Esophagus squamous epithelium (tissue), 5 donors: ENCODE measurements around the gene JMJD6. TPM values are rescaled to one million over a fixed set of nuclear protein-coding genes. Genes with fewer than 3 reads are reported as not detected.
"Not testable (repeated sequence)": the region's sequence is repeated elsewhere in the genome, so short reads cannot be mapped to it uniquely, and the experiment has no call there.

Experiments used
- DNase-seq: peaks from one replicate; lab custom pipeline; 2025; lab: John Stamatoyannopoulos, UW
- H3K27ac ChIP-seq, 4 donors: fragments of 200-600 bp; sonication (generic); one replicate each; pipeline ENCODE4 v1.5.1; 2016 to 2019; ENCODE audit warnings: mild to moderate bottlenecking in 1 of 4
- H3K27me3 ChIP-seq, 4 donors: fragments of 200-600 bp; sonication (generic); 1 replicate in 3 of 4; 2 replicates in 1 of 4; pipeline versions ENCODE4 v1.5.1 to v1.6.0; 2017 to 2021; ENCODE audit warnings: antibody characterized with exemption in 1 of 4
- H3K36me3 ChIP-seq, 3 donors: fragments of 200-600 bp; sonication (generic); one replicate each; pipeline ENCODE4 v1.5.1; 2016 to 2019
- H3K4me1 ChIP-seq, 3 donors: fragments of 200-600 bp; sonication (generic); one replicate each; pipeline ENCODE4 v1.5.1; 2017 to 2019
- H3K4me3 ChIP-seq, 4 donors: fragments of 200-600 bp; sonication (generic); 1 replicate in 3 of 4; 2 replicates in 1 of 4; pipeline ENCODE4 v1.5.1; 2016 to 2019; ENCODE audit warnings: mild to moderate bottlenecking in 2 of 4, moderate library complexity in 1 of 4
- H3K9me3 ChIP-seq, 3 donors: fragments of 200-600 bp; sonication (generic); one replicate each; pipeline ENCODE4 v1.5.1; 2016 to 2019
- POLR2A ChIP-seq, 4 donors: fragments of 450-650 bp; IDR thresholded peaks; one replicate each; pipeline ENCODE4 v1.6.1; 2017; ENCODE audit warnings: antibody characterized with exemption in 4 of 4, mild to moderate bottlenecking in 4 of 4, moderate library complexity in 3 of 4
- WGBS, 2 donors: methylation state at CpG; one replicate each; pipeline ENCODE4 v1.1.5; 2018; 5-methylcytosine and 5-hydroxymethylcytosine counted together
- intact Hi-C: fragments of 100-400 bp; cut with DNase I; formaldehyde crosslinking; loops from one replicate; pipeline ENCODE4 v1.15.0; 2022
- total RNA-seq, 4 donors: library from RNA; depleted of rRNA; stranded (reverse); fragments of >200 nt; gene quantifications; one replicate each; pipeline ENCODE4 v1.1.0, GENCODE V29; 2016
- TF ChIP-seq, protein P1 (sequence below), 6 experiments: fragments of 450-650 bp in 4 of 6; fragments of 200-600 bp in 2 of 6; sonication (generic) in 2 of 6; IDR thresholded peaks; one replicate each; pipeline ENCODE4 v1.5.1; 2016 to 2019; ENCODE audit warnings: antibody characterized with exemption in 6 of 6, mild to moderate bottlenecking in 4 of 6, moderate library complexity in 4 of 6
- donor health status: DM: yes; HTN: yes; CAD: no.

Gene JMJD6
- total RNA-seq, 4 donors from 2014 or later: 13.0 to 17.2 (median 16.7) TPM

DNA sequence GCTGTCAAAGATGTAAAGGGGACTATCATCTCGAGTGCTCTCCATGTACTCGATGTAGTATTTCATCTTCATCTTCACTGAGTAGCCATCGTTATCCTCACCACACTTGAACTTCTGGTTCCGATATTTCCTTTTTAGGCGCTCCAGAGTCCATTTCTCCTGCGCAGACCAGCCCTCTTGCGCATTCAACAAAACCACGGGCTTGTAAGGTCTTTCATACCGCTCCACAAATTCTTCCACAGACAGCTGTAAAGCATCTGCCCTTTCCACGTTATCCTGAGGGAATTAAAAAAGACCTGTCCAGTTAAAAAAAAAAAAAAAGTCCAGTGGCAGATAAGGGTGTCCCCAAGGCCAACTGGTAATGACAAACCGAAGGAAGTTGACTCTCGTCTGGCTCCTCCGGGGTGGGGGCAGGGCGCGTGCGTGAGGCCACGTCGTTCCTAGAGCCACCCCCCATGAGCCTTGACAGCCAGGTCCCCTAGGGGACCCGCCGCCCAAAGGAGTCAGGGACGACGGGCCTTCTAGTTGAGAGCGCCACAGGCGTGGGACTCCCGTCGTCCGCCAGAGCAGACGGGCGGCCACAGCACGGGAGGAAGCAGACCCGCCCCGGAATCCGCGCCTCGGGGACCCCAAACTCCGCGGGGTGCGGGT lies 701 bp downstream of the JMJD6 start:
- Histone ChIP-seq H3K4me3 (peak overlapping the region; percentile 74 to 94 (median 92)), H3K9me3 (no peaks in the 10 kb centered on the region), H3K4me1 (peaks cover 22 to 84% (median 33%) of the 10 kb centered on the region in 3 donors), H3K36me3 (peaks cover 14 to 60% (median 29%) of the 10 kb centered on the region in 3 donors), H3K27ac (peak overlapping the region; percentile 97 to 100 (median 100)), H3K27me3 (no peaks in the 10 kb centered on the region)
- DNase-seq: no peak
- peak in 1 of 4 donors; percentile 14 for TF ChIP-seq POLR2A (IDR thresholded peaks at IDR 0.05)
- TF ChIP-seq, protein P1, sequence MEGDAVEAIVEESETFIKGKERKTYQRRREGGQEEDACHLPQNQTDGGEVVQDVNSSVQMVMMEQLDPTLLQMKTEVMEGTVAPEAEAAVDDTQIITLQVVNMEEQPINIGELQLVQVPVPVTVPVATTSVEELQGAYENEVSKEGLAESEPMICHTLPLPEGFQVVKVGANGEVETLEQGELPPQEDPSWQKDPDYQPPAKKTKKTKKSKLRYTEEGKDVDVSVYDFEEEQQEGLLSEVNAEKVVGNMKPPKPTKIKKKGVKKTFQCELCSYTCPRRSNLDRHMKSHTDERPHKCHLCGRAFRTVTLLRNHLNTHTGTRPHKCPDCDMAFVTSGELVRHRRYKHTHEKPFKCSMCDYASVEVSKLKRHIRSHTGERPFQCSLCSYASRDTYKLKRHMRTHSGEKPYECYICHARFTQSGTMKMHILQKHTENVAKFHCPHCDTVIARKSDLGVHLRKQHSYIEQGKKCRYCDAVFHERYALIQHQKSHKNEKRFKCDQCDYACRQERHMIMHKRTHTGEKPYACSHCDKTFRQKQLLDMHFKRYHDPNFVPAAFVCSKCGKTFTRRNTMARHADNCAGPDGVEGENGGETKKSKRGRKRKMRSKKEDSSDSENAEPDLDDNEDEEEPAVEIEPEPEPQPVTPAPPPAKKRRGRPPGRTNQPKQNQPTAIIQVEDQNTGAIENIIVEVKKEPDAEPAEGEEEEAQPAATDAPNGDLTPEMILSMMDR (IDR thresholded peaks at IDR 0.05): peak in 1 of 6 experiments; percentile 5
- intact Hi-C loops: no loop called here
- WGBS, 2 donors: 7 to 8% methylated on average over 14 to 23 of the region's 38 CpGs

DNA sequence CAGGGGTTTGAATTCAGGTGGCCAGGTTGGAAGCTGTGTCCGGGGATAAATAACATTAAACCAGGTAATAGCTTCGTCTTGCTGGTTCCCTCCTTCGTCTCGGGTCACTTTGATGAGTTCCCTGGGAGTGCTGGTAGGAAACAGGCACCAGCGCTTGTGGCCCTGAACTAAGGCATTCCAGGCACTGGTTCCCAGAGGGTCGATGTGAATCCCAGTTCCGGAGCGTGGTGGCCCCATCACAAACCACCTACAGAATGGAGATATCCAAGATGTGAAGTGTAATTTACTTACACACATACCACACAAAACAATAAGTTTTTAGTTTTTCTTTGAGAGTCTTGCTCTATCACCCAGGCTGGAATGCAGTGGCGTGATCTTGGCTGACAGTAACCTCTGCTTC lies 2.6 kb downstream of the JMJD6 start:
- TF ChIP-seq, protein P1 (IDR thresholded peaks at IDR 0.05): no peak
- TF ChIP-seq POLR2A (IDR thresholded peaks at IDR 0.05): no peak
- 94 to 96% methylated on average over 9 of the region's 9 CpGs for WGBS, 2 donors
- Histone ChIP-seq H3K36me3 (peaks cover 28 to 63% (median 43%) of the 10 kb centered on the region in 3 donors), H3K27me3 (no peaks in the 10 kb centered on the region), H3K9me3 (no peaks in the 10 kb centered on the region), H3K4me1 (peaks cover 22 to 65% (median 27%) of the 10 kb centered on the region in 3 donors), H3K27ac (no peak overlapping the region), H3K4me3 (no peak overlapping the region)
- no peak for DNase-seq
- intact Hi-C loops: no loop called here

DNA sequence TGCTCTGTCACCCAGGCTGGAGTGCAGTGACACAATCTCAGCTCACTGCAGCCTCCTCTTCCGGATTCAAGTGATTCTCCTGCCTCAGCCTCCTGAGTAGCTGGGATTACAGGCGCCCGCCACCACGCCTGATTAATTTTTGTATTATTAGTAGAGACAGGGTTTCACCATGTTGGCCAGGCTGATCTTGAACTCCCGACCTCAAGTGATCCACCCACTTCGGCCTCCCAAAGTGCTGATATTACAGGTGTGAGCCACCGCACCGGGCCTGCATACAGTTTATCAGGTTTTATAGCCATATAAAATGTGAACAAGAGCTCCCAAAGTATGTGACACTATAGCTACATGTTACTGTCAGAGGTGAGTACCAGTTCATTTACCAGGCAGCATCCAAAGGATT lies 3.4 kb downstream of the JMJD6 start:
- Histone ChIP-seq H3K36me3 (peaks cover 28 to 72% (median 50%) of the 10 kb centered on the region in 3 donors), H3K4me1 (peaks cover 20 to 56% (median 24%) of the 10 kb centered on the region in 3 donors)
- intact Hi-C loops, H3K27me3 ChIP-seq, H3K9me3 ChIP-seq, DNase-seq, H3K27ac ChIP-seq, H3K4me3 ChIP-seq: not testable (repeated sequence)
- 89 to 97% methylated on average over 4 to 5 of the region's 8 CpGs for WGBS, 2 donors

DNA sequence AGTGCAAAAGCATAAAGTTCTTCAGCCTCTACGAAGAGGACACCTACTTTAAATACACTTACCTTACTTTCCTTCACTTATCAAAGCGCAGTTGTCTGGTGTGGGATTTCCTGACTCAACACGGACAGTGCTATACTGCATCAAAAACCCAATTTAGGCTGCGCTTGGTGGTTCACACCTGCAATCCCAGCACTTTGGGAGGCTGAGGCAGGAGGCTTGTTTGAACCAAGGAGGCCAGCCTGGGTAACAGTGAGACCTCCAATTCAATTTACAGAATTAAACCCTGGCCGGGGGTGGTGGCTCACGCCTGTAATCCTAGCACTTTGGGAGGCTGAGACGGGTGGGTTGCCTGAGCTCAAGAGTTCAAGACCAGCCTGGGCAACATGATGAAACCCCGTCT lies 4.1 kb downstream of the JMJD6 start:
- no peaks in the 10 kb centered on the region for H3K27me3 ChIP-seq
- peaks cover 32 to 79% (median 57%) of the 10 kb centered on the region in 3 donors for H3K36me3 ChIP-seq
- 89 to 97% methylated on average over 6 of the region's 8 CpGs for WGBS, 2 donors
- no peak overlapping the region for H3K4me3 ChIP-seq
- H3K9me3 ChIP-seq: no peaks in the 10 kb centered on the region
- no peak for TF ChIP-seq POLR2A (IDR thresholded peaks at IDR 0.05)
- TF ChIP-seq, protein P1 (IDR thresholded peaks at IDR 0.05): no peak
- H3K27ac ChIP-seq: no peak overlapping the region
- peaks cover 17 to 52% (median 18%) of the 10 kb centered on the region in 3 donors for H3K4me1 ChIP-seq
- intact Hi-C loops: no loop called here
- no peak for DNase-seq

DNA sequence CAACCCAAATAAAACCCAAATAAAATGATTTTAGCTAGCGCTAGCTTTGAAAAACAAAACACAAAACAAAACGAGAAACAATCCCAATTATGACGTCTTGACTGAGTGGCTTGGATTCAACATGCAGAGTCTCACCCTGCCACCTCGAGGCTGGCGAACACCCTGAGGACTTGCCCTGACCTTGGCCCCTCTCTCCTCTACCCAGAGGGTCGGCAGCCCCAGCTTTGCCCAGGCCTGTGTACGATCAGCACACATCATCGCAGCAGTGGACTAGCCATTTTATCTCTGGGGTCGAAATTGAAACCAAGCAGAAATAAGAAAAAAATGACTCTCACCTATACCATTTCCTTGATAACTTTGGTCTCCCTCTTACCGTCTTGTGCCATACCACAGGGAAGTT lies 4.9 kb downstream of the JMJD6 start:
- intact Hi-C loops: no loop called here
- TF ChIP-seq, protein P1 (IDR thresholded peaks at IDR 0.05): no peak
- TF ChIP-seq POLR2A (IDR thresholded peaks at IDR 0.05): no peak
- H3K9me3 ChIP-seq: no peaks in the 10 kb centered on the region
- no peaks in the 10 kb centered on the region for H3K27me3 ChIP-seq
- H3K4me3 ChIP-seq: no peak overlapping the region
- H3K36me3 ChIP-seq: peaks cover 38 to 87% (median 65%) of the 10 kb centered on the region in 3 donors
- WGBS, 2 donors: 85% methylated on average over 7 to 10 of the region's 10 CpGs
- H3K4me1 ChIP-seq: peaks cover 18 to 58% (median 21%) of the 10 kb centered on the region in 3 donors
- DNase-seq: no peak
- H3K27ac ChIP-seq: no peak overlapping the region
